ENCODE measurements around the gene PCYT1A.

DNA sequence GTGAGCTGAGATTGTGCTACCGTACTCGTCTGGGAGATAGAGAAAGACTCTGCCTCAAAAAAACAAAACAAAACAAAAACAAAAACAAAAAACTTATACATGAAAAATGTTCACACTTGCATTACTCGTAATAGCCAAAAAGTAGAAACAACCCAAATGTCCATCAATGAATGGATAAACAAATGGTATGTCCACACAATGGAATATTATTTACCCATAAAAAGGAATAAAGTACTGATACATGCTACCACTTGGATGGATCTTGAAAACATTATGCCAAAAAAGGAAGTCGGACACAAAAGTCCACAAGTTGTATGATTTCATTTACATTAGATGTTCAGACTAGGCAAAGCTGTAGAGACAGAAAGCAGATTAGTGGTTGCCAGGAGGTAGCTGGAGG is 26.7 kb downstream of the PCYT1A start:
- TF ChIP-seq, protein P1, sequence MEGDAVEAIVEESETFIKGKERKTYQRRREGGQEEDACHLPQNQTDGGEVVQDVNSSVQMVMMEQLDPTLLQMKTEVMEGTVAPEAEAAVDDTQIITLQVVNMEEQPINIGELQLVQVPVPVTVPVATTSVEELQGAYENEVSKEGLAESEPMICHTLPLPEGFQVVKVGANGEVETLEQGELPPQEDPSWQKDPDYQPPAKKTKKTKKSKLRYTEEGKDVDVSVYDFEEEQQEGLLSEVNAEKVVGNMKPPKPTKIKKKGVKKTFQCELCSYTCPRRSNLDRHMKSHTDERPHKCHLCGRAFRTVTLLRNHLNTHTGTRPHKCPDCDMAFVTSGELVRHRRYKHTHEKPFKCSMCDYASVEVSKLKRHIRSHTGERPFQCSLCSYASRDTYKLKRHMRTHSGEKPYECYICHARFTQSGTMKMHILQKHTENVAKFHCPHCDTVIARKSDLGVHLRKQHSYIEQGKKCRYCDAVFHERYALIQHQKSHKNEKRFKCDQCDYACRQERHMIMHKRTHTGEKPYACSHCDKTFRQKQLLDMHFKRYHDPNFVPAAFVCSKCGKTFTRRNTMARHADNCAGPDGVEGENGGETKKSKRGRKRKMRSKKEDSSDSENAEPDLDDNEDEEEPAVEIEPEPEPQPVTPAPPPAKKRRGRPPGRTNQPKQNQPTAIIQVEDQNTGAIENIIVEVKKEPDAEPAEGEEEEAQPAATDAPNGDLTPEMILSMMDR (conservative IDR thresholded peaks at IDR 0.05): no peak
- no peak for TF ChIP-seq EZH2 (IDR thresholded peaks at IDR 0.05; ENCODE audit: low read depth)
